ENCODE measurements around the gene BCL11B.

DNA sequence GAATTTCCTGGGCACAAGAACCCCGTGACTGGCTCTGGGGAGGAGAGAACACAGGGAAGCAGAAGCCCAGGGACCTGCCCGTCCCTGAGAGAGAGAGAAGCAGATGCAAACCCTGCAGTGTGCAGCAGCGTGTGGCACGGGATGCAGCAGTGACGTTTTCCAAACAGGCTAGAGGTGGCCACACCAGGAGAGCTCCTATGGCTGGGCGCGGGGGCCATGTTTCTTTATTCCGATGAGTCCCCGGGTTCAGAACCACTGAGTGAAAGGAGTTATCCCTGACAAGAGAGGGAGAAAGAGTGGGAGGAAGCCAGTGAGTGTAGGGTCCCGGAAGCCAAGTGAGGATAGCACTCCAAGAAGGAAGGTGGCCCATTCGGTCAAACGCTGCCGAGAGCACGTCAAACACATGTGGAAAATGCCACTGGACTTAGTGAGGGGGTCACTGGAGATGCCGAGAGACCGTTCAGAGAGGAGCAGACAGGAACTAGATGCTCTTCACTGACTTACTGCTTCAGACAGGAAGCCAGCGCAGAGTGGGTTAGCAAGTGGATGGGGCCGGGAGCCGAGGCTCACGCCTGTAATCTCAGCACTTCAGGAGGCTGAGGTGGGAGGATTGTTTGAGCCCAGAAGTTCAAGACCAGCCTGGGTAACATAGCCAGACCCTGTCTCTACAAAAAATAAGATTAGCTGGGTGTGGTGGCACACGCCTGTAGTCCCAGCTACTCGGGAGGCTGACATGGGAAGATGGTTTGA is 123.0 kb downstream of the BCL11B start:
- TF ChIP-seq CTCF (IDR thresholded peaks at IDR 0.05), result no peak
- no peak for TF ChIP-seq EZH2 (IDR thresholded peaks at IDR 0.05)

All from neural progenitor cell (in vitro differentiated cells).